Ureter (tissue), 1 donor: ENCODE results near the gene RPS6KA5. TPM values are rescaled to one million over a fixed set of nuclear protein-coding genes. Genes with fewer than 3 reads are reported as not detected.
A peak's percentile ranks its signal among the peaks of the same experiment; 100 is the strongest.
"Not testable (repeated sequence)": the region's sequence is repeated elsewhere in the genome, so short reads cannot be mapped to it uniquely, and the experiment has no call there.

Source experiments
- DNase-seq: peaks from one replicate; pipeline ENCODE4 v3.0.0-alpha.2; 2020; ENCODE audit warnings: low spot score
- total RNA-seq: library from RNA; stranded (reverse); gene quantifications from one replicate; pipeline ENCODE4 v1.2.4, GENCODE V29; 2023
- donor health status: DM: yes; HTN: yes; CAD: no.

The RPS6KA5 gene
- total RNA-seq, 1 donor from 2014 or later: 19.7 TPM

- no peak for DNase-seq
Measured at GRCh38 chr14:90940318-90940962, 120.0 kb downstream of the RPS6KA5 start.

- not testable (repeated sequence) for DNase-seq
Measured at GRCh38 chr14:90939252-90939795, 121.1 kb downstream of the RPS6KA5 start.

GRCh38 chr14:90938615-90939014, 121.8 kb downstream of the RPS6KA5 start:
- no peak for DNase-seq

- DNase-seq: no peak
Measured at GRCh38 chr14:90936757-90937440, 123.5 kb downstream of the RPS6KA5 start.

- peak; percentile 48 for DNase-seq
Measured at GRCh38 chr14:90924621-90925340, 135.7 kb downstream of the RPS6KA5 start.

GRCh38 chr14:90922141-90922540, 138.3 kb downstream of the RPS6KA5 start:
- DNase-seq: no peak

GRCh38 chr14:90911121-90911520, 149.3 kb downstream of the RPS6KA5 start:
- no peak for DNase-seq

GRCh38 chr14:90907178-90907577, 153.3 kb downstream of the RPS6KA5 start:
- no peak for DNase-seq

GRCh38 chr14:90905531-90905930, 154.9 kb downstream of the RPS6KA5 start:
- no peak for DNase-seq

GRCh38 chr14:90903101-90903500, 157.3 kb downstream of the RPS6KA5 start:
- peak; percentile 53 for DNase-seq

- no peak for DNase-seq
Measured at GRCh38 chr14:90900476-90901083, 159.9 kb downstream of the RPS6KA5 start.

GRCh38 chr14:90897022-90897421, 163.4 kb downstream of the RPS6KA5 start:
- DNase-seq: no peak

GRCh38 chr14:90894241-90894640, 166.2 kb downstream of the RPS6KA5 start:
- DNase-seq: no peak

- DNase-seq: no peak
Measured at GRCh38 chr14:90893510-90893909, 166.9 kb downstream of the RPS6KA5 start.

- DNase-seq: no peak
Measured at GRCh38 chr14:90892970-90893369, 167.5 kb downstream of the RPS6KA5 start.

- DNase-seq: no peak
Measured at GRCh38 chr14:90891326-90891725, 169.1 kb downstream of the RPS6KA5 start.

GRCh38 chr14:90890322-90891020, 170.0 kb downstream of the RPS6KA5 start:
- DNase-seq: no peak

- DNase-seq: no peak
Measured at GRCh38 chr14:90886297-90886815, 174.1 kb downstream of the RPS6KA5 start.

GRCh38 chr14:90883782-90884181, 176.7 kb downstream of the RPS6KA5 start:
- DNase-seq: no peak

GRCh38 chr14:90883197-90883596, 177.2 kb downstream of the RPS6KA5 start:
- DNase-seq: no peak

- DNase-seq: no peak
Measured at GRCh38 chr14:90880282-90880681, 180.2 kb downstream of the RPS6KA5 start.
